Cardiac fibroblast (primary cell): ENCODE measurements around the gene DPP6.
"Not testable (repeated sequence)": the region's sequence is repeated elsewhere in the genome, so short reads cannot be mapped to it uniquely, and the experiment has no call there.

ENCODE experiments used
- DNase-seq, 2 donors: peaks; one replicate each; pipeline versions ENCODE4 v3.0.0 to v3.0.0-alpha.2; 2010; ENCODE audit warnings: low read depth in 2 of 2
- H3K4me3 ChIP-seq, 2 donors: replicated peaks in 1 of 2; 1 replicate in 1 of 2; 2 replicates in 1 of 2; pipeline ENCODE4 v1.5.1; 2011; ENCODE audit warnings: low read depth in 2 of 2, low read length in 2 of 2, mild to moderate bottlenecking in 2 of 2, moderate library complexity in 1 of 2
- TF ChIP-seq, protein P1 (sequence below): IDR thresholded peaks from one replicate; pipeline ENCODE4 v1.5.1; 2011; ENCODE audit warnings: low read depth, mild to moderate bottlenecking, low read length, inconsistent platforms

The DPP6 gene

DNA sequence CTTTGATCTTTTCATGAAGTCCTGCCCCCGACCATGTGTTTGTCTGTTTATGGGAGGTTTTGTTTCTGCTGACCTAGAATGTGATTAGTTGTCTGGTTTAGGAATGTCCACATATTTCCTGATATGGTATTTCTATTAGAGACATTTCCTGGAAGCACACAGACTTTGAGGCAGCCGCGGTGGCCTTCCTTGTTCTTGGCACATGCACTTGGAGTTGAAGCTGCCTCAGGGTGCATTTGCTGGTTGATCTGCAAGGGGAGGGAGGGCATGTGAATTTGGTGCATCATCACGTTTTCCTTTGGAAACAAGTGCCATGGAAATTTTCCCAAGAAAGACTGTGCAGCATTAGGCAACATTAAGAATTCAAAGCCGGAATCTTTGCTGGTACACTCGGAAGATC, 622.0 kb downstream of the DPP6 start:
- H3K4me3 ChIP-seq: no peak overlapping the region
- no peak for DNase-seq
- TF ChIP-seq, protein P1, sequence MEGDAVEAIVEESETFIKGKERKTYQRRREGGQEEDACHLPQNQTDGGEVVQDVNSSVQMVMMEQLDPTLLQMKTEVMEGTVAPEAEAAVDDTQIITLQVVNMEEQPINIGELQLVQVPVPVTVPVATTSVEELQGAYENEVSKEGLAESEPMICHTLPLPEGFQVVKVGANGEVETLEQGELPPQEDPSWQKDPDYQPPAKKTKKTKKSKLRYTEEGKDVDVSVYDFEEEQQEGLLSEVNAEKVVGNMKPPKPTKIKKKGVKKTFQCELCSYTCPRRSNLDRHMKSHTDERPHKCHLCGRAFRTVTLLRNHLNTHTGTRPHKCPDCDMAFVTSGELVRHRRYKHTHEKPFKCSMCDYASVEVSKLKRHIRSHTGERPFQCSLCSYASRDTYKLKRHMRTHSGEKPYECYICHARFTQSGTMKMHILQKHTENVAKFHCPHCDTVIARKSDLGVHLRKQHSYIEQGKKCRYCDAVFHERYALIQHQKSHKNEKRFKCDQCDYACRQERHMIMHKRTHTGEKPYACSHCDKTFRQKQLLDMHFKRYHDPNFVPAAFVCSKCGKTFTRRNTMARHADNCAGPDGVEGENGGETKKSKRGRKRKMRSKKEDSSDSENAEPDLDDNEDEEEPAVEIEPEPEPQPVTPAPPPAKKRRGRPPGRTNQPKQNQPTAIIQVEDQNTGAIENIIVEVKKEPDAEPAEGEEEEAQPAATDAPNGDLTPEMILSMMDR: no peak

DNA sequence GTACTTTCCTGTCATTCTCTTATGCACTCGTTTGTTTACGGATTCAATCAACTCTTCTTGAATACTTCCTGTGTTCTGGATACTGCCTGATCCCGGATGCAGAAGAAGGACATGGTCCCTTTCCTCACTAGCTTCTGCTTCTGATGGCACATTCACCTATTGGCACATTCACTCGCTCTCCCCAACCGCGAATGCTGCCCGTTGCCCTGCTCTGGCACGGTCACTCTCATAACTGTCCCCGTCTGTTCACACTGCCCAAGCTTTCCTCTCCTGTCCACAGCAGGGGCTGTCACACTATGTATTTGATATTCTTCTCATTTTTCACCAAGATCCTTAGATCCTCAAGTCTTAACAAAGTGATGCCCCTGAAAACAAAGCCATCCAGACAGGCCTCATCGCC, 623.4 kb downstream of the DPP6 start:
- TF ChIP-seq, protein P1: no peak
- no peak overlapping the region for H3K4me3 ChIP-seq
- DNase-seq: no peak

DNA sequence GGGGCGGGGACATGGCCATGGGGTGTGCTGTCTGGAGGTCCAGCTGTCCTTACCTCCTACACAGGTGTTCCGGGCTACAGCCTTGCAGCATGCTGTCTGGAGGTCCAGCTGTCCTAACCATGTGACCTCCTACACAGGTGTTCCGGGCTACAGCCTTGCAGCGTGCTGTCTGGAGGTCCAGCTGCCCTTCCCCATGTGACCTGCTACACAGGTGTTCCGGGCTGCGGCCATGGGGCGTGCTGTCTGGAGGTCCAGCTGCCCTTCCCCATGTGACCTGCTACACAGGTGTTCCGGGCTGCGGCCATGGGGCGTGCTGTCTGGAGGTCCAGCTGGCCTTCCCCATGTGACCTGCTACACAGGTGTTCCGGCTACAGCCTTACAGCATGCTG, 623.8 kb downstream of the DPP6 start:
- H3K4me3 ChIP-seq, DNase-seq: not testable (repeated sequence)

DNA sequence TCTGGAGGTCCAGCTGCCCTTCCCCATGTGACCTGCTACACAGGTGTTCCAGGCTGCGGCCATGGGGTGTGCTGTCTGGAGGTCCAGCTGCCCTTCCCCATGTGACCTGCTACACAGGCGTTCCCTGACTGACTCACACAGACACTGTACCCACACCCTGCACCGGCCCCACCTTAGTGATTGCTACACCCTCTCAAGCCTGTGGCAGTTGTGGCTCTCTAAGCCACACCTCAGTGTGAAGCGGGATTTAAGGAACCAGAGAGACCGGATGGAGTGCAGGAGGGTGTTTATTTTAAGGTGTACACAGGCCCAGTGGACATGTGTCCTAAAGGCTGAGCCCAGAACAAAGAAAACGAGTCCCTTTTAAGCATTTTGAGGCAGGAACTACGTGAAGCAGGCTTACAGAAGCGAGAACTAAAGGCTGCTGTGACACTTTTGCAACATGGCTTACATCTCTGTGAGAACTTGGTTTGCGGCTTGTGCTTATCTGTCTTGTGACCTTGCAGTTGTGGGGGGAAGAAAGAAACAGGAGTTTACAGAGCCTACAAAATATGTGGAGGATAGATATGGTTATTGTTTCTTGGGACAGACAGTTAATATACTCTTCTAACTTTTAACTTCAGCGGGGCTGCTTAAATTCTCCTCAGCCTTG, 624.4 kb downstream of the DPP6 start:
- DNase-seq: no peak
- no peak overlapping the region for H3K4me3 ChIP-seq
- TF ChIP-seq, protein P1: no peak

DNA sequence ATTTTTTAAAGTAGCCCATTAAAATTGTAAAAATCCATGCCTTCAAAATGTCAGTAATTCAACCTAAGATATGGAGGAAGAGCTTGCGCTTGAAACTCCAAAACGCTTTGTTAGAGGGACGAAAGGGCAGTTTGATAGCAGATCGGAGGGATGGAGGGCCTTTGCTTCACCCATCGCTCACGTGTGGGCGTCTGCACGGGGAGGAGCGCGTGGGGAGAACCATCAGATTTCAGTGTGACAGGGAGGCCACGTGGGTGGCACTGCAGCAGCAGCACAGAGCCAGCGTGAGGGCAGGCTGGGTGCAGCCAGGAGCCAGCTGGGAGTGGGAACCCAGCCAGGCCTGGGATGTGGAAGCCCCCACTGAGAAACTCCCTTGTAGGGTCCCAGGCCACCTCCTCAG, 625.3 kb downstream of the DPP6 start:
- no peak for DNase-seq
- no peak overlapping the region for H3K4me3 ChIP-seq
- TF ChIP-seq, protein P1: no peak

DNA sequence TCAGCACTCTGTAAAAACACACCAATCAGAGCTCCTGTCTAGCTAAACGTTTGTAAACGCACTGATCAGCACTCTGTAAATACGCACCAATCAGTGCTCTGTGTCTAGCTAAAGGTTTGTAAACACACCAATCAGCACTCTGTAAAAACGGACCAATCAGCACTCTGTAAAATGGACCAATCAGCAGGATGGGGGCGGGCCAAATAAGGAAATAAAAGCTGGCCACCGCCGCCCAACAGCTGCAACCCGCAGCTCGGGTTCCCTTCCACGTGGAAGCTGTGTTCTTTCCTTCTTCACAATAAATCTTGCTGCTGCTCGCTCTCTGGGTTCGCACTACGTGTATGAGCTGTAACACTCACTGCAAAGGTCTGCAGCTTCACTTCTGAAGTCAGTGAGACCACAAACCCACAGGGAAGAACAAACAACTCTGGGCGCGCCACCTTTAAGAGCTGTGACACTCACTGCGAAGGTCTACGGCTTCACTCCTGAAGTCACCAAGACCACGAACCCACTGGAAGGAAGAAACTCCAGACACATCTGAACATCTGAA, 625.9 kb downstream of the DPP6 start:
- H3K4me3 ChIP-seq, DNase-seq: not testable (repeated sequence)

DNA sequence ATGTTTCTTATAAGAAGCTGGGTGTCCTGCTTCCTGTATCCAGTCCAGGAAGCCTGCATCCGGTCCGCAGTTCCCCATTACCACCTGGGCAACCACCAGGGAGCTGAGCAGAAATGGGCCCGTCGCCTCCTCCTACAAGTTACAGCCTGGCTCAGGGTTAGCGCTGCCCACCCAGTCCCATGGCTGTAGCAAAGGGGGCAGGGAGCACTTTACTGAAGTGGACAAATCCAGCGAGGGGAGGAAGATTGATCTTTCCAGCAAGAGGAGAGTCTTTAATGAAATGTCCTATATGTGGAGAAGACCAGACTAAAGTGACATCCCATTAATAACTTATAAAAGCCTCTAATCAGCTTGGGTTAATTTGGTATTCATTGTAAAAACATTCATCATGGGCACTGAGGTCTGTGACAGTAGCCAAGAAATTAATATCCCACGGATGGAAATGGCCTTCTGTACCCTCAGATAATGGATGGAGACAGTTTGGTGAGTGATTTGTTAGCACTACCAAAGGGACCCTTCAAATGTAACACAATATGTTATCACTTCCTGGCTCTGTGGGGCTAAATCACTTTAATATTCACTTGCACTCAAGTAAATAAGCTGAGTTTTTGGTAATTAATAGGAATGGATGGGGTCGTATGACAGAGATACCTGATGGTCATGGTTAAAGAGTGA, 627.3 kb downstream of the DPP6 start:
- TF ChIP-seq, protein P1: no peak
- no peak overlapping the region for H3K4me3 ChIP-seq
- DNase-seq: no peak
